ENCODE measurements around the gene DHRS4.
"Not testable (repeated sequence)": the region's sequence is repeated elsewhere in the genome, so short reads cannot be mapped to it uniquely, and the experiment has no call there.

DHRS4 gene

DNA sequence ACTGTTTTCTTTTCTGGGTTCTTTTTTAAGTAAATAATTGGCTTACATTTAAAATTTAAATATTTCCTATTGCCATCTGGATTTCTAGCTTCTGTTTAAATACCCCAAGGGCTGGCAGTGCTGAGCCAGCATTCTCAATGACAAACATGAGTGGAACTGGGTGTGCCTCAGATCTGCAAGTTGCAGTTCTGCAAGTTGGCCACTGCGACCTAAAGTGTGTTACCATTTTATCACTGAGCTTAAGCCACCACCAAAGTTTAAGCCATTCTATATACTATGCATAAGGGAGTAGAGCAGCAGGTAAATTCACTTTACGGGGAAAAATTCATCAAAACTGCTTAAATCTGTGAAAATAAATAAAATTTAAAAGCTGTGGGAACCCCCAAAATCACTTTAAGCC lies 23.6 kb downstream of the DHRS4 start:
- H3K9me3 ChIP-seq (ENCODE audit: control insufficient read depth in 5 of 5, low read length in 5 of 5); H3K36me3 ChIP-seq (ENCODE audit: control insufficient read depth in 5 of 5, insufficient read depth in 5 of 5, low read length in 5 of 5); H3K4me3 ChIP-seq (ENCODE audit: low read depth in 1 of 5, low read length in 5 of 5); H3K4me1 ChIP-seq (ENCODE audit: control insufficient read depth in 5 of 5, insufficient read depth in 5 of 5, low read length in 5 of 5); H3K27ac ChIP-seq (ENCODE audit: low read depth, low read length); H3K9ac ChIP-seq (ENCODE audit: low read length in 5 of 5); H3K27me3 ChIP-seq (ENCODE audit: control insufficient read depth in 5 of 5, insufficient read depth in 4 of 5, low read length in 5 of 5): not testable (repeated sequence)

GRCh38 chr14:23981951-23982813 lies 28.6 kb downstream of the DHRS4 start:
- H3K27me3 ChIP-seq (ENCODE audit: control insufficient read depth in 5 of 5, insufficient read depth in 4 of 5, low read length in 5 of 5); H3K9me3 ChIP-seq (ENCODE audit: control insufficient read depth in 5 of 5, low read length in 5 of 5); H3K27ac ChIP-seq (ENCODE audit: low read depth, low read length); H3K36me3 ChIP-seq (ENCODE audit: control insufficient read depth in 5 of 5, insufficient read depth in 5 of 5, low read length in 5 of 5); H3K4me3 ChIP-seq (ENCODE audit: low read depth in 1 of 5, low read length in 5 of 5); H3K9ac ChIP-seq (ENCODE audit: low read length in 5 of 5): not testable (repeated sequence)
- H3K4me1 ChIP-seq (ENCODE audit: control insufficient read depth in 5 of 5, insufficient read depth in 5 of 5, low read length in 5 of 5): peaks cover 0 to 14% (median 11%) of the 10 kb centered on the region in 5 donors

GRCh38 chr14:23984891-23985602 lies 31.5 kb downstream of the DHRS4 start:
- H3K4me3 ChIP-seq (ENCODE audit: low read depth in 1 of 5, low read length in 5 of 5): no peak overlapping the region
- H3K27ac ChIP-seq (ENCODE audit: low read depth, low read length): no peak overlapping the region
- H3K4me1 ChIP-seq (ENCODE audit: control insufficient read depth in 5 of 5, insufficient read depth in 5 of 5, low read length in 5 of 5): peaks cover 2 to 33% (median 22%) of the 10 kb centered on the region in 5 donors
- no peaks in the 10 kb centered on the region for H3K9me3 ChIP-seq (ENCODE audit: control insufficient read depth in 5 of 5, low read length in 5 of 5)
- H3K27me3 ChIP-seq (ENCODE audit: control insufficient read depth in 5 of 5, insufficient read depth in 4 of 5, low read length in 5 of 5): no peaks in the 10 kb centered on the region
- no peak overlapping the region for H3K9ac ChIP-seq (ENCODE audit: low read length in 5 of 5)
- H3K36me3 ChIP-seq (ENCODE audit: control insufficient read depth in 5 of 5, insufficient read depth in 5 of 5, low read length in 5 of 5): no peaks in the 10 kb centered on the region

GRCh38 chr14:23988223-23988606 lies 34.6 kb downstream of the DHRS4 start:
- peaks cover 2 to 35% (median 22%) of the 10 kb centered on the region in 5 donors for H3K4me1 ChIP-seq (ENCODE audit: control insufficient read depth in 5 of 5, insufficient read depth in 5 of 5, low read length in 5 of 5)
- not testable (repeated sequence) for H3K9me3 ChIP-seq (ENCODE audit: control insufficient read depth in 5 of 5, low read length in 5 of 5); H3K27ac ChIP-seq (ENCODE audit: low read depth, low read length); H3K36me3 ChIP-seq (ENCODE audit: control insufficient read depth in 5 of 5, insufficient read depth in 5 of 5, low read length in 5 of 5); H3K27me3 ChIP-seq (ENCODE audit: control insufficient read depth in 5 of 5, insufficient read depth in 4 of 5, low read length in 5 of 5)
- H3K4me3 ChIP-seq (ENCODE audit: low read depth in 1 of 5, low read length in 5 of 5): peak overlapping the region in 3 of 5 donors; percentile 42 to 64 (median 57)
- peak overlapping the region in 1 of 5 donors; percentile 41 for H3K9ac ChIP-seq (ENCODE audit: low read length in 5 of 5)

DNA sequence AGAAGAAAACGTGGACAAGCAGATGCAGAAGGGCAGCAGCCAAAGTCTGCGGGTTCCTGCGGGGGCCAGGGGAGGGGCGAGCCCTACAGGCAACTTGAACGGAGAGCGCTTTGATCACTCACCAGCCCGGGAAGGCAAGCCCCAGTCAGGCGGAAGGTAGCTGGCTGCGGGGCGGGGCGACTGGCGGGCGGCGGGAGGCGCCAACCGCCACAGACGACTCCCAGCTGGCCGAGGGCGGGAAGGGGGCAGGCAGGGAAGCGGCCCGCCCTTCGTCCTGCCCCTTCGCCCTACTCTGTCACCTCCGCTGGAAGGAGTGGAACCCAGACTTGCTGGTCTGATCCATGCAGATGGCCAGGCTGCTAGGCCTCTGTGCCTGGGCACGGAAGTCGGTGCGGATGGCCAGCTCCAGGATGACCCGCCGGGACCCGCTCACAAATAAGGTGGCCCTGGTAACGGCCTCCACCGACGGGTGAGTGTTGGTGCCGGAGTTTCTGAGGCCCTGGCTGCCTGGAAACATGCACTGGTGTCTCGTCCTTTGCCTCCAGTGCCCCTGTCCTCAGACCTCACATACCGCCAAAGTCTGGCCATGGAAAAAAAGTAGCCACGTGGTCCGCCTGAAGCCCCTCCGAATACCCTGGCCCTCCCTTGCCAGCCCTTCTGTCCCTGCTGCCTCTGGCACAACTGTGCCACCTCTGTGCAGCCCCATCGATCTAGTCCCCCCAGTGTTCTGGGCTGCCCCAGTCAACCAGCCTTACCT lies 35.2 kb downstream of the DHRS4 start, which contains the start of gene DHRS4L2:
DHRS4L2 (plus strand) TSS at position 323 of the 757 bp plus-strand sequence; CDS start at position 342, 19 bp downstream.
- H3K4me3 ChIP-seq (ENCODE audit: low read depth in 1 of 5, low read length in 5 of 5): peak within 1 kb of the TSS in 4 of 5 donors; percentile 52 to 64 (median 60)
- H3K36me3 ChIP-seq (ENCODE audit: control insufficient read depth in 5 of 5, insufficient read depth in 5 of 5, low read length in 5 of 5); H3K9me3 ChIP-seq (ENCODE audit: control insufficient read depth in 5 of 5, low read length in 5 of 5); H3K27me3 ChIP-seq (ENCODE audit: control insufficient read depth in 5 of 5, insufficient read depth in 4 of 5, low read length in 5 of 5): not testable (repeated sequence)
- H3K9ac ChIP-seq (ENCODE audit: low read length in 5 of 5): peak within 1 kb of the TSS in 4 of 5 donors; percentile 35 to 53 (median 50)
- H3K27ac ChIP-seq (ENCODE audit: low read depth, low read length): peak within 1 kb of the TSS; percentile 57
- peaks cover 2 to 35% (median 22%) of the 10 kb centered on the region in 5 donors for H3K4me1 ChIP-seq (ENCODE audit: control insufficient read depth in 5 of 5, insufficient read depth in 5 of 5, low read length in 5 of 5)

DNA sequence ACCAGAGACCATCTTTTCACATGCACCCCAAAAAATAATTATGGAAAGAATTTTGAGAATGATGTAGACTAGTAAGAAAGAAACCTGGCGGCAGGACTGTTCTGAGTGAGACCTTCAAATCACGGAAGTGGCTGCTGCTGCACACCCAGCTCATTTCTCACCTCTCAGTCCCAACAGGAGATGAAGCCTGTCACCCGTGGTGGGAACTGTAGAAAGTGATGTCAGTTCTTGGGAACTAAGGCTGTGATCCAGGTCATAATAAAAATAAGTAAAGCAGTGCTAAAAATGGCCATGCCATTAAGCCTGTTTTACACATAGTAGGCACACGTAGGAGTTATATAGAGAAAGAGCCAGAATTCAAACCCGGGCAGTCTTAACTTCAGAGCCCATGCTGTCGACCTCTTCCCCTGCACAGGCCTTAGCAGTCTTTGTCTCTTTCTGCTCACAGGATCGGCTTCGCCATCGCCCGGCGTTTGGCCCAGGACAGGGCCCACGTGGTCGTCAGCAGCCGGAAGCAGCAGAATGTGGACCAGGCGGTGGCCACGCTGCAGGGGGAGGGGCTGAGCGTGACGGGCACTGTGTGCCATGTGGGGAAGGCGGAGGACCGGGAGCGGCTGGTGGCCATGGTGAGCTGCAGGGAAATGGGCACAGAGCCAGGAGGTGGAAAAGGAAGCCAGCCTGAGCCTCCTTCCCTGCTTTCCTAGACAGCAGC lies 36.3 kb downstream of the DHRS4 start:
- H3K4me3 ChIP-seq (ENCODE audit: low read depth in 1 of 5, low read length in 5 of 5); H3K27me3 ChIP-seq (ENCODE audit: control insufficient read depth in 5 of 5, insufficient read depth in 4 of 5, low read length in 5 of 5); H3K9ac ChIP-seq (ENCODE audit: low read length in 5 of 5); H3K27ac ChIP-seq (ENCODE audit: low read depth, low read length); H3K9me3 ChIP-seq (ENCODE audit: control insufficient read depth in 5 of 5, low read length in 5 of 5); H3K36me3 ChIP-seq (ENCODE audit: control insufficient read depth in 5 of 5, insufficient read depth in 5 of 5, low read length in 5 of 5): not testable (repeated sequence)
- peaks cover 2 to 35% (median 22%) of the 10 kb centered on the region in 5 donors for H3K4me1 ChIP-seq (ENCODE audit: control insufficient read depth in 5 of 5, insufficient read depth in 5 of 5, low read length in 5 of 5)

DNA sequence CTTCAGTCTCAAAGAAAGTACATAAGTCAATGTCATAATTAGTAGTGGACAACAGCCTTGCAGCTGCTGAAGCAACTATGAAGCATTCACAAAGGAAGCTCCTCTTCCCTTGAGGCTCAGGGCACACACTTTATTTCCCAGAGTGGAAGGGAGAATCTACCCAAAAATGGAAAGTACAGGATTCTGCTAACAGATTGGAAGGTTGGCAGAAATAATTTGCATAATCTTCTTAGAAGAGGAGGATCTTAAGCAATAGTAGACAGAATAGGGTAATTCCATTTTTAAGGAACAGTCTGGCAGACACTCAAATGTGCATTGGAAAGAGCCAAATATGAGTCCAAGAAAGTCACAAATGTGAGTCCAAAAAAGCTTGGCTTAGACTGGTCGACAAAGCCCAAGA lies 37.4 kb downstream of the DHRS4 start:
- not testable (repeated sequence) for H3K27ac ChIP-seq (ENCODE audit: low read depth, low read length); H3K4me3 ChIP-seq (ENCODE audit: low read depth in 1 of 5, low read length in 5 of 5); H3K9ac ChIP-seq (ENCODE audit: low read length in 5 of 5); H3K36me3 ChIP-seq (ENCODE audit: control insufficient read depth in 5 of 5, insufficient read depth in 5 of 5, low read length in 5 of 5); H3K9me3 ChIP-seq (ENCODE audit: control insufficient read depth in 5 of 5, low read length in 5 of 5); H3K27me3 ChIP-seq (ENCODE audit: control insufficient read depth in 5 of 5, insufficient read depth in 4 of 5, low read length in 5 of 5)
- peaks cover 2 to 31% (median 16%) of the 10 kb centered on the region in 5 donors for H3K4me1 ChIP-seq (ENCODE audit: control insufficient read depth in 5 of 5, insufficient read depth in 5 of 5, low read length in 5 of 5)

GRCh38 chr14:23993042-23993441 lies 39.5 kb downstream of the DHRS4 start:
- peaks cover 2 to 18% (median 11%) of the 10 kb centered on the region in 5 donors for H3K4me1 ChIP-seq (ENCODE audit: control insufficient read depth in 5 of 5, insufficient read depth in 5 of 5, low read length in 5 of 5)
- H3K36me3 ChIP-seq (ENCODE audit: control insufficient read depth in 5 of 5, insufficient read depth in 5 of 5, low read length in 5 of 5); H3K9ac ChIP-seq (ENCODE audit: low read length in 5 of 5); H3K27ac ChIP-seq (ENCODE audit: low read depth, low read length); H3K9me3 ChIP-seq (ENCODE audit: control insufficient read depth in 5 of 5, low read length in 5 of 5); H3K27me3 ChIP-seq (ENCODE audit: control insufficient read depth in 5 of 5, insufficient read depth in 4 of 5, low read length in 5 of 5); H3K4me3 ChIP-seq (ENCODE audit: low read depth in 1 of 5, low read length in 5 of 5): not testable (repeated sequence)

DNA sequence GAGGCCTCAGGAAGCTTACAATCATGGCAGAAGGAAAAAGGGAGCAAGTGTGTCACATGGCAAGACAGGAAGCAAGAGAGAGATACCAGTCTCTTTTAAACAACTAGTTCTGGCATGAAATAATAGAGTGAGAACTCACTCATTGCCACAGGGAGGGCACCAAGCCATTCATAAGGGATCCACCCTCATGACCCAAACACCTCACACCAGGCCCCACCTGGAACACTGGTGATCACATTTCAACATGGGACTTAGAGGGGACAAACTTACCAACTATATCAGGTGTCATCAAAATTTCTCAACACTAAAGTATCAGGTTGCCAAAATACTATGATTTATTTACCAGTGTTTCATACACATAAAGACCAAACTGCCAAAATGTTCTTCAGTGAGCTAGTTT lies 42.4 kb downstream of the DHRS4 start:
- not testable (repeated sequence) for H3K27ac ChIP-seq (ENCODE audit: low read depth, low read length); H3K4me3 ChIP-seq (ENCODE audit: low read depth in 1 of 5, low read length in 5 of 5); H3K9ac ChIP-seq (ENCODE audit: low read length in 5 of 5); H3K36me3 ChIP-seq (ENCODE audit: control insufficient read depth in 5 of 5, insufficient read depth in 5 of 5, low read length in 5 of 5); H3K9me3 ChIP-seq (ENCODE audit: control insufficient read depth in 5 of 5, low read length in 5 of 5); H3K4me1 ChIP-seq (ENCODE audit: control insufficient read depth in 5 of 5, insufficient read depth in 5 of 5, low read length in 5 of 5); H3K27me3 ChIP-seq (ENCODE audit: control insufficient read depth in 5 of 5, insufficient read depth in 4 of 5, low read length in 5 of 5)

All from subcutaneous abdominal adipose tissue (tissue), 5 donors.